ENCODE measurements around the gene ELF2. TPM values are rescaled to one million over a fixed set of nuclear protein-coding genes. Genes with fewer than 3 reads are reported as not detected.

ELF2 gene
- polyA plus RNA-seq, 1 of the 3 experiments (the other 2 are of a cell fraction), result 14.0 TPM

- DNase-seq, result no peak
- no peak overlapping the region for H3K4me3 ChIP-seq (ENCODE audit: low read depth in 2 of 2, low read length in 1 of 2)
- no peaks in the 10 kb centered on the region for H4K20me1 ChIP-seq (ENCODE audit: insufficient read depth)
- TF ChIP-seq CTCF (IDR thresholded peaks at IDR 0.05) (no peak), ELF1 (IDR thresholded peaks at IDR 0.05) (no peak), TAF1 (IDR thresholded peaks at IDR 0.05; ENCODE audit: borderline replicate concordance, low read depth, low read length) (no peak), EP300 (IDR thresholded peaks at IDR 0.05; ENCODE audit: borderline replicate concordance in 1 of 2, low read depth in 1 of 2, low read length in 1 of 2) (no peak), NFIC (IDR thresholded peaks at IDR 0.05; ENCODE audit: borderline replicate concordance) (no peak), SMC3 (IDR thresholded peaks at IDR 0.05; ENCODE audit: low read depth, low read length) (no peak), TCF12 (IDR thresholded peaks at IDR 0.05) (no peak), MEF2A (IDR thresholded peaks at IDR 0.05; ENCODE audit: borderline replicate concordance, low read depth) (no peak), SIN3A (IDR thresholded peaks at IDR 0.05; ENCODE audit: borderline replicate concordance, low read depth, low read length) (no peak), FOXJ3 (CRISPR knock-in tag; IDR thresholded peaks at IDR 0.05) (no peak), FOSL2 (IDR thresholded peaks at IDR 0.05; ENCODE audit: borderline replicate concordance, low read depth) (no peak), MAX (IDR thresholded peaks at IDR 0.05; ENCODE audit: low read depth) (no peak)
- TF ChIP-seq, protein P1, sequence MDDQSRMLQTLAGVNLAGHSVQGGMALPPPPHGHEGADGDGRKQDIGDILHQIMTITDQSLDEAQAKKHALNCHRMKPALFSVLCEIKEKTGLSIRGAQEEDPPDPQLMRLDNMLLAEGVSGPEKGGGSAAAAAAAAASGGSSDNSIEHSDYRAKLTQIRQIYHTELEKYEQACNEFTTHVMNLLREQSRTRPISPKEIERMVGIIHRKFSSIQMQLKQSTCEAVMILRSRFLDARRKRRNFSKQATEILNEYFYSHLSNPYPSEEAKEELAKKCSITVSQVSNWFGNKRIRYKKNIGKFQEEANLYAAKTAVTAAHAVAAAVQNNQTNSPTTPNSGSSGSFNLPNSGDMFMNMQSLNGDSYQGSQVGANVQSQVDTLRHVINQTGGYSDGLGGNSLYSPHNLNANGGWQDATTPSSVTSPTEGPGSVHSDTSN (IDR thresholded peaks at IDR 0.05), result no peak
- TF ChIP-seq, protein P2, sequence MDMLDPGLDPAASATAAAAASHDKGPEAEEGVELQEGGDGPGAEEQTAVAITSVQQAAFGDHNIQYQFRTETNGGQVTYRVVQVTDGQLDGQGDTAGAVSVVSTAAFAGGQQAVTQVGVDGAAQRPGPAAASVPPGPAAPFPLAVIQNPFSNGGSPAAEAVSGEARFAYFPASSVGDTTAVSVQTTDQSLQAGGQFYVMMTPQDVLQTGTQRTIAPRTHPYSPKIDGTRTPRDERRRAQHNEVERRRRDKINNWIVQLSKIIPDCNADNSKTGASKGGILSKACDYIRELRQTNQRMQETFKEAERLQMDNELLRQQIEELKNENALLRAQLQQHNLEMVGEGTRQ (IDR thresholded peaks at IDR 0.05; ENCODE audit: borderline replicate concordance, low read depth, low read length), result no peak
- TF ChIP-seq, protein P3, sequence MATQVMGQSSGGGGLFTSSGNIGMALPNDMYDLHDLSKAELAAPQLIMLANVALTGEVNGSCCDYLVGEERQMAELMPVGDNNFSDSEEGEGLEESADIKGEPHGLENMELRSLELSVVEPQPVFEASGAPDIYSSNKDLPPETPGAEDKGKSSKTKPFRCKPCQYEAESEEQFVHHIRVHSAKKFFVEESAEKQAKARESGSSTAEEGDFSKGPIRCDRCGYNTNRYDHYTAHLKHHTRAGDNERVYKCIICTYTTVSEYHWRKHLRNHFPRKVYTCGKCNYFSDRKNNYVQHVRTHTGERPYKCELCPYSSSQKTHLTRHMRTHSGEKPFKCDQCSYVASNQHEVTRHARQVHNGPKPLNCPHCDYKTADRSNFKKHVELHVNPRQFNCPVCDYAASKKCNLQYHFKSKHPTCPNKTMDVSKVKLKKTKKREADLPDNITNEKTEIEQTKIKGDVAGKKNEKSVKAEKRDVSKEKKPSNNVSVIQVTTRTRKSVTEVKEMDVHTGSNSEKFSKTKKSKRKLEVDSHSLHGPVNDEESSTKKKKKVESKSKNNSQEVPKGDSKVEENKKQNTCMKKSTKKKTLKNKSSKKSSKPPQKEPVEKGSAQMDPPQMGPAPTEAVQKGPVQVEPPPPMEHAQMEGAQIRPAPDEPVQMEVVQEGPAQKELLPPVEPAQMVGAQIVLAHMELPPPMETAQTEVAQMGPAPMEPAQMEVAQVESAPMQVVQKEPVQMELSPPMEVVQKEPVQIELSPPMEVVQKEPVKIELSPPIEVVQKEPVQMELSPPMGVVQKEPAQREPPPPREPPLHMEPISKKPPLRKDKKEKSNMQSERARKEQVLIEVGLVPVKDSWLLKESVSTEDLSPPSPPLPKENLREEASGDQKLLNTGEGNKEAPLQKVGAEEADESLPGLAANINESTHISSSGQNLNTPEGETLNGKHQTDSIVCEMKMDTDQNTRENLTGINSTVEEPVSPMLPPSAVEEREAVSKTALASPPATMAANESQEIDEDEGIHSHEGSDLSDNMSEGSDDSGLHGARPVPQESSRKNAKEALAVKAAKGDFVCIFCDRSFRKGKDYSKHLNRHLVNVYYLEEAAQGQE (IDR thresholded peaks at IDR 0.05; ENCODE audit: low read depth, low read length), result no peak
- TF ChIP-seq, protein P4, sequence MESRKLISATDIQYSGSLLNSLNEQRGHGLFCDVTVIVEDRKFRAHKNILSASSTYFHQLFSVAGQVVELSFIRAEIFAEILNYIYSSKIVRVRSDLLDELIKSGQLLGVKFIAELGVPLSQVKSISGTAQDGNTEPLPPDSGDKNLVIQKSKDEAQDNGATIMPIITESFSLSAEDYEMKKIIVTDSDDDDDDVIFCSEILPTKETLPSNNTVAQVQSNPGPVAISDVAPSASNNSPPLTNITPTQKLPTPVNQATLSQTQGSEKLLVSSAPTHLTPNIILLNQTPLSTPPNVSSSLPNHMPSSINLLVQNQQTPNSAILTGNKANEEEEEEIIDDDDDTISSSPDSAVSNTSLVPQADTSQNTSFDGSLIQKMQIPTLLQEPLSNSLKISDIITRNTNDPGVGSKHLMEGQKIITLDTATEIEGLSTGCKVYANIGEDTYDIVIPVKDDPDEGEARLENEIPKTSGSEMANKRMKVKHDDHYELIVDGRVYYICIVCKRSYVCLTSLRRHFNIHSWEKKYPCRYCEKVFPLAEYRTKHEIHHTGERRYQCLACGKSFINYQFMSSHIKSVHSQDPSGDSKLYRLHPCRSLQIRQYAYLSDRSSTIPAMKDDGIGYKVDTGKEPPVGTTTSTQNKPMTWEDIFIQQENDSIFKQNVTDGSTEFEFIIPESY (IDR thresholded peaks at IDR 0.05; ENCODE audit: borderline replicate concordance, low read depth), result no peak
- no peak overlapping the region for H3K27ac ChIP-seq (ENCODE audit: low read depth in 2 of 2, low read length in 1 of 2)
- no peaks in the 10 kb centered on the region for H3K27me3 ChIP-seq (ENCODE audit: insufficient read depth)
- no peak overlapping the region for H3K4me2 ChIP-seq
- no peak overlapping the region for H2AFZ ChIP-seq (ENCODE audit: low read depth)
- no peaks in the 10 kb centered on the region for H3K36me3 ChIP-seq (replicated peaks in 1 of 2; ENCODE audit: control insufficient read depth in 1 of 2, insufficient read depth in 2 of 2, low read length in 1 of 2)
- 90% methylated on average over 5 of the region's 5 CpGs for WGBS (ENCODE audit: low lambda C conversion rate)
- peaks cover 0 to 5% of the 10 kb centered on the region in 2 experiments; a peak in 1 of 4 replicates for H3K4me1 ChIP-seq (ENCODE audit: control insufficient read depth in 1 of 2, insufficient read depth in 2 of 2, low read depth in 1 of 2, low read length in 1 of 2)
- peaks cover 10% of the 10 kb centered on the region for H3F3A ChIP-seq (replicated peaks; ENCODE audit: insufficient read depth)
- H3K9ac ChIP-seq, result no peak overlapping the region
- no peaks in the 10 kb centered on the region for H3K79me2 ChIP-seq (ENCODE audit: insufficient read depth)
- POLR2A ChIA-PET, result no interaction called here
- H3K9me3 ChIP-seq, result no peaks in the 10 kb centered on the region
- H3K9me2 ChIP-seq, result no peaks in the 10 kb centered on the region
- CTCF ChIA-PET, result interaction anchor here (0.6 kb wide), 1 partner anchor 1884 kb away, joined by 3 read pairs; no protein-coding TSS in a partner anchor
Measured at GRCh38 chr4:139222215-139222614, 45.2 kb upstream of the ELF2 start.
